T-helper 1 cell treated with Interleukin-12 subunit alpha and Interleukin-12 subunit beta and Interleukin-4 antibody, amounts not matched to agents 30 μg/mL and 1 μg/mL, for 36 hours (primary cell): ENCODE results near the gene SCFD2.
"Not testable (repeated sequence)": the region's sequence is repeated elsewhere in the genome, so short reads cannot be mapped to it uniquely, and the experiment has no call there.

Experiments
- H3K27ac Mint-ChIP-seq: one replicate; pipeline ENCODE4 v1.8.0; 2021; ENCODE audit warnings: mild to moderate bottlenecking, mixed read lengths
- H3K27me3 Mint-ChIP-seq: one replicate; pipeline ENCODE4 v1.8.0; 2021; ENCODE audit warnings: low read depth, mixed read lengths
- H3K36me3 Mint-ChIP-seq: one replicate; pipeline ENCODE4 v1.8.0; 2021; ENCODE audit warnings: low read depth, mixed read lengths
- H3K4me1 Mint-ChIP-seq: one replicate; pipeline ENCODE4 v1.8.0; 2021; ENCODE audit warnings: low read depth, mixed read lengths
- H3K4me3 Mint-ChIP-seq: one replicate; pipeline ENCODE4 v1.8.0; 2021; ENCODE audit warnings: mild to moderate bottlenecking, moderate library complexity, mixed read lengths
- H3K9me3 Mint-ChIP-seq: one replicate; pipeline ENCODE4 v1.8.0; 2021; ENCODE audit warnings: mixed read lengths

Gene SCFD2

GRCh38 chr4:53139256-53139655 is 226.6 kb downstream of the SCFD2 start:
- H3K4me1 Mint-ChIP-seq, H3K9me3 Mint-ChIP-seq, H3K4me3 Mint-ChIP-seq, H3K36me3 Mint-ChIP-seq, H3K27me3 Mint-ChIP-seq, H3K27ac Mint-ChIP-seq: not testable (repeated sequence)

- H3K36me3 Mint-ChIP-seq, result no peaks in the 10 kb centered on the region
- H3K27ac Mint-ChIP-seq, result no peak overlapping the region
- H3K27me3 Mint-ChIP-seq, result no peaks in the 10 kb centered on the region
- no peak overlapping the region for H3K4me3 Mint-ChIP-seq
- H3K9me3 Mint-ChIP-seq, result no peaks in the 10 kb centered on the region
- peaks cover 4% of the 10 kb centered on the region for H3K4me1 Mint-ChIP-seq
Measured at GRCh38 chr4:53137468-53137867, 228.4 kb downstream of the SCFD2 start.

GRCh38 chr4:53136954-53137353 is 228.9 kb downstream of the SCFD2 start:
- H3K4me1 Mint-ChIP-seq, result peaks cover 4% of the 10 kb centered on the region
- no peaks in the 10 kb centered on the region for H3K36me3 Mint-ChIP-seq
- no peaks in the 10 kb centered on the region for H3K27me3 Mint-ChIP-seq
- no peak overlapping the region for H3K4me3 Mint-ChIP-seq
- H3K27ac Mint-ChIP-seq, result no peak overlapping the region
- H3K9me3 Mint-ChIP-seq, result no peaks in the 10 kb centered on the region

- Mint-ChIP-seq H3K36me3 (peaks cover 3% of the 10 kb centered on the region), H3K9me3 (no peaks in the 10 kb centered on the region), H3K4me3 (no peak overlapping the region), H3K27me3 (no peaks in the 10 kb centered on the region), H3K27ac (no peak overlapping the region), H3K4me1 (peaks cover 2% of the 10 kb centered on the region)
Measured at GRCh38 chr4:53132132-53132891, 233.5 kb downstream of the SCFD2 start.

- H3K4me1 Mint-ChIP-seq, result peaks cover 2% of the 10 kb centered on the region
Measured at GRCh38 chr4:53131562-53131925, 234.3 kb downstream of the SCFD2 start.

GRCh38 chr4:53130896-53131561 is 234.8 kb downstream of the SCFD2 start:
- Mint-ChIP-seq H3K27me3 (no peaks in the 10 kb centered on the region), H3K27ac (no peak overlapping the region), H3K9me3 (no peaks in the 10 kb centered on the region), H3K4me3 (no peak overlapping the region), H3K4me1 (peaks cover 2% of the 10 kb centered on the region), H3K36me3 (peaks cover 3% of the 10 kb centered on the region)

More at GRCh38 chr4:53131562-53131925, 234.3 kb downstream of the SCFD2 start:
- Mint-ChIP-seq H3K27me3 (no peaks in the 10 kb centered on the region), H3K9me3 (no peaks in the 10 kb centered on the region), H3K4me3 (no peak overlapping the region), H3K36me3 (peaks cover 3% of the 10 kb centered on the region), H3K27ac (no peak overlapping the region)

- Mint-ChIP-seq H3K36me3 (peaks cover 3% of the 10 kb centered on the region), H3K27ac (no peak overlapping the region), H3K4me1 (peaks cover 2% of the 10 kb centered on the region), H3K4me3 (no peak overlapping the region), H3K27me3 (no peaks in the 10 kb centered on the region), H3K9me3 (no peaks in the 10 kb centered on the region)
Measured at GRCh38 chr4:53128706-53129357, 237.0 kb downstream of the SCFD2 start.

GRCh38 chr4:53128231-53128630 is 237.6 kb downstream of the SCFD2 start:
- Mint-ChIP-seq H3K9me3 (no peaks in the 10 kb centered on the region), H3K27ac (no peak overlapping the region), H3K27me3 (no peaks in the 10 kb centered on the region), H3K36me3 (peaks cover 3% of the 10 kb centered on the region), H3K4me1 (peaks cover 2% of the 10 kb centered on the region), H3K4me3 (no peak overlapping the region)

GRCh38 chr4:53127365-53127764 is 238.5 kb downstream of the SCFD2 start:
- no peak overlapping the region for H3K4me3 Mint-ChIP-seq
- peaks cover 3% of the 10 kb centered on the region for H3K36me3 Mint-ChIP-seq
- H3K4me1 Mint-ChIP-seq, result peaks cover 2% of the 10 kb centered on the region
- no peaks in the 10 kb centered on the region for H3K9me3 Mint-ChIP-seq
- H3K27me3 Mint-ChIP-seq, result no peaks in the 10 kb centered on the region
- no peak overlapping the region for H3K27ac Mint-ChIP-seq

- Mint-ChIP-seq H3K27ac (no peak overlapping the region), H3K27me3 (no peaks in the 10 kb centered on the region), H3K4me1 (peaks cover 2% of the 10 kb centered on the region), H3K4me3 (no peak overlapping the region), H3K9me3 (no peaks in the 10 kb centered on the region), H3K36me3 (peaks cover 3% of the 10 kb centered on the region)
Measured at GRCh38 chr4:53126099-53126498, 239.8 kb downstream of the SCFD2 start.

- peaks cover 2% of the 10 kb centered on the region for H3K4me1 Mint-ChIP-seq
Measured at GRCh38 chr4:53123819-53124218, 242.0 kb downstream of the SCFD2 start.

GRCh38 chr4:53123171-53123570 is 242.7 kb downstream of the SCFD2 start:
- Mint-ChIP-seq H3K4me1 (peaks cover 2% of the 10 kb centered on the region), H3K36me3 (no peaks in the 10 kb centered on the region), H3K27me3 (no peaks in the 10 kb centered on the region), H3K4me3 (no peak overlapping the region), H3K27ac (no peak overlapping the region), H3K9me3 (no peaks in the 10 kb centered on the region)

More at GRCh38 chr4:53123819-53124218, 242.0 kb downstream of the SCFD2 start:
- H3K27ac Mint-ChIP-seq, result no peak overlapping the region
- H3K36me3 Mint-ChIP-seq, result no peaks in the 10 kb centered on the region
- H3K9me3 Mint-ChIP-seq, result no peaks in the 10 kb centered on the region
- H3K4me3 Mint-ChIP-seq, result no peak overlapping the region
- H3K27me3 Mint-ChIP-seq, result no peaks in the 10 kb centered on the region

- no peaks in the 10 kb centered on the region for H3K9me3 Mint-ChIP-seq
- H3K4me3 Mint-ChIP-seq, result no peak overlapping the region
- H3K27ac Mint-ChIP-seq, result no peak overlapping the region
- H3K27me3 Mint-ChIP-seq, result no peaks in the 10 kb centered on the region
- H3K4me1 Mint-ChIP-seq, result peaks cover 2% of the 10 kb centered on the region
- peaks cover under 1% of the 10 kb centered on the region for H3K36me3 Mint-ChIP-seq
Measured at GRCh38 chr4:53122280-53123116, 243.4 kb downstream of the SCFD2 start.

- no peaks in the 10 kb centered on the region for H3K27me3 Mint-ChIP-seq
- H3K9me3 Mint-ChIP-seq, result no peaks in the 10 kb centered on the region
- H3K36me3 Mint-ChIP-seq, result peaks cover 2% of the 10 kb centered on the region
- H3K4me1 Mint-ChIP-seq, result peaks cover 4% of the 10 kb centered on the region
- no peak overlapping the region for H3K4me3 Mint-ChIP-seq
- H3K27ac Mint-ChIP-seq, result no peak overlapping the region
Measured at GRCh38 chr4:53121264-53121865, 244.5 kb downstream of the SCFD2 start.
